Measurements from ENCODE around the gene ZBTB44. TPM values are rescaled to one million over a fixed set of nuclear protein-coding genes. Genes with fewer than 3 reads are reported as not detected.
"Not testable (repeated sequence)": the region's sequence is repeated elsewhere in the genome, so short reads cannot be mapped to it uniquely, and the experiment has no call there.

ZBTB44 gene
- total RNA-seq, 1 experiment from 2014 or later = 66.4 TPM

DNA sequence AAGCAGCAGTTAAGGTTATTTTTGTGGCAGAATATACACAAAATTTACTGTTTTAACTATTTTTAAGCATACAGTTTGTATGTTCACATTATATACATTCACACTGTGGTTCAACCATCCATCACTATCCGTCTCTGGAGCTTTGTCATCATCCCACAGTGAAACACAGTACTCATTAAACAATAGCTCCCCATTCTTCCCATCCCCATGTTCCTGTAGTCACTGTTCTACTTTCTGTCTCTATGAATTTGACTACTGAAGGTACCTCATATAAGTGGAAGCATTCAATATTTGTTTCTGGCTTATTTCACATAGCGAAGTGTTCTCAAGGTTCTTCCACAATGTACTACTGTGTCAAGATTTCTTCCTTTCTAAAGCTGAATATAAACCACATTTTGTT is 32.6 kb downstream of the ZBTB44 start:
- Histone ChIP-seq H3K27ac (ENCODE audit: low read length) (no peak overlapping the region), H3K27me3 (ENCODE audit: control insufficient read depth, insufficient read depth, low read length) (no peaks in the 10 kb centered on the region), H3K36me3 (ENCODE audit: control insufficient read depth, insufficient read depth, low read length) (no peaks in the 10 kb centered on the region), H3K4me3 (ENCODE audit: low read depth in 2 of 2, low read length in 2 of 2) (no peak overlapping the region), H3K4me1 (ENCODE audit: control insufficient read depth, insufficient read depth, low read length) (no peaks in the 10 kb centered on the region), H3K9me3 (ENCODE audit: control insufficient read depth, insufficient read depth, low read depth, low read length) (no peaks in the 10 kb centered on the region)
- DNase-seq (ENCODE audit: low read depth, low spot score) (no peak), ATAC-seq (no peak)
- CTCF ChIA-PET = interaction anchor here (0.6 kb wide), 1 partner anchor 149 kb away, joined by 8 read pairs; no protein-coding TSS in a partner anchor
- POLR2A ChIA-PET = no interaction called here
- no TSS peak for BruUV-seq (replicated peaks)
- intact Hi-C loops (cut with micrococcal nuclease; ENCODE audit: unreplicated experiment) = no loop called here
- TF ChIP-seq SIN3A (IDR thresholded peaks at IDR 0.05; ENCODE audit: borderline replicate concordance, insufficient read depth, low read depth, low read length) (no peak), POLR2AphosphoS5 (IDR thresholded peaks at IDR 0.05; ENCODE audit: low read depth, low read length) (no peak), TCF7L2 (IDR thresholded peaks at IDR 0.05; ENCODE audit: low read depth, low read length) (no peak)
- TF ChIP-seq, protein P1, sequence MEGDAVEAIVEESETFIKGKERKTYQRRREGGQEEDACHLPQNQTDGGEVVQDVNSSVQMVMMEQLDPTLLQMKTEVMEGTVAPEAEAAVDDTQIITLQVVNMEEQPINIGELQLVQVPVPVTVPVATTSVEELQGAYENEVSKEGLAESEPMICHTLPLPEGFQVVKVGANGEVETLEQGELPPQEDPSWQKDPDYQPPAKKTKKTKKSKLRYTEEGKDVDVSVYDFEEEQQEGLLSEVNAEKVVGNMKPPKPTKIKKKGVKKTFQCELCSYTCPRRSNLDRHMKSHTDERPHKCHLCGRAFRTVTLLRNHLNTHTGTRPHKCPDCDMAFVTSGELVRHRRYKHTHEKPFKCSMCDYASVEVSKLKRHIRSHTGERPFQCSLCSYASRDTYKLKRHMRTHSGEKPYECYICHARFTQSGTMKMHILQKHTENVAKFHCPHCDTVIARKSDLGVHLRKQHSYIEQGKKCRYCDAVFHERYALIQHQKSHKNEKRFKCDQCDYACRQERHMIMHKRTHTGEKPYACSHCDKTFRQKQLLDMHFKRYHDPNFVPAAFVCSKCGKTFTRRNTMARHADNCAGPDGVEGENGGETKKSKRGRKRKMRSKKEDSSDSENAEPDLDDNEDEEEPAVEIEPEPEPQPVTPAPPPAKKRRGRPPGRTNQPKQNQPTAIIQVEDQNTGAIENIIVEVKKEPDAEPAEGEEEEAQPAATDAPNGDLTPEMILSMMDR (IDR thresholded peaks at IDR 0.05) = no peak
- TF ChIP-seq, protein P2, sequence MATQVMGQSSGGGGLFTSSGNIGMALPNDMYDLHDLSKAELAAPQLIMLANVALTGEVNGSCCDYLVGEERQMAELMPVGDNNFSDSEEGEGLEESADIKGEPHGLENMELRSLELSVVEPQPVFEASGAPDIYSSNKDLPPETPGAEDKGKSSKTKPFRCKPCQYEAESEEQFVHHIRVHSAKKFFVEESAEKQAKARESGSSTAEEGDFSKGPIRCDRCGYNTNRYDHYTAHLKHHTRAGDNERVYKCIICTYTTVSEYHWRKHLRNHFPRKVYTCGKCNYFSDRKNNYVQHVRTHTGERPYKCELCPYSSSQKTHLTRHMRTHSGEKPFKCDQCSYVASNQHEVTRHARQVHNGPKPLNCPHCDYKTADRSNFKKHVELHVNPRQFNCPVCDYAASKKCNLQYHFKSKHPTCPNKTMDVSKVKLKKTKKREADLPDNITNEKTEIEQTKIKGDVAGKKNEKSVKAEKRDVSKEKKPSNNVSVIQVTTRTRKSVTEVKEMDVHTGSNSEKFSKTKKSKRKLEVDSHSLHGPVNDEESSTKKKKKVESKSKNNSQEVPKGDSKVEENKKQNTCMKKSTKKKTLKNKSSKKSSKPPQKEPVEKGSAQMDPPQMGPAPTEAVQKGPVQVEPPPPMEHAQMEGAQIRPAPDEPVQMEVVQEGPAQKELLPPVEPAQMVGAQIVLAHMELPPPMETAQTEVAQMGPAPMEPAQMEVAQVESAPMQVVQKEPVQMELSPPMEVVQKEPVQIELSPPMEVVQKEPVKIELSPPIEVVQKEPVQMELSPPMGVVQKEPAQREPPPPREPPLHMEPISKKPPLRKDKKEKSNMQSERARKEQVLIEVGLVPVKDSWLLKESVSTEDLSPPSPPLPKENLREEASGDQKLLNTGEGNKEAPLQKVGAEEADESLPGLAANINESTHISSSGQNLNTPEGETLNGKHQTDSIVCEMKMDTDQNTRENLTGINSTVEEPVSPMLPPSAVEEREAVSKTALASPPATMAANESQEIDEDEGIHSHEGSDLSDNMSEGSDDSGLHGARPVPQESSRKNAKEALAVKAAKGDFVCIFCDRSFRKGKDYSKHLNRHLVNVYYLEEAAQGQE (IDR thresholded peaks at IDR 0.05; ENCODE audit: insufficient read depth in 1 of 2, low read depth in 2 of 2, low read length in 1 of 2) = no peak
- in situ Hi-C loops (cut with HindIII; ENCODE audit: low pct_unique_long_range_greater_than_20kb, low sequenced_read_pairs) = no loop called here

DNA sequence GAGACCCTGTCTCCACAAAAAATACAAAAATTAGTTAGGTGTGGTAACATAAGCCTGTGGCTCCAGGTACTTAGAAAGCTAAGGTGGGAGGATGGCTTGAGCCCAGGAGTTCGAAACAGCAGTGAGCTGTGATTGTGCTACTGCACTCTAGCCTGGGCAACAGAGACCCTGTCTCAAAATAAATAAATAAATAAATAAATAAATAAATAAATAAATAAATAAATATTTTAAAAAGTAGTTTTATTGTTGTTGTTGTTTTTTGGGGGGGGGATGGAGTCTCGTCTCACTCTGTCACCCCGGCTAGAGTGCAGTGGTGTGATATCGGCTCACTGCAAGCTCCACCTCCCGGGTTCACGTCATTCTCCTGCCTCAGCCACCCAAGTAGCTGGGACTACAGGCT is 33.4 kb downstream of the ZBTB44 start:
- intact Hi-C loops (cut with micrococcal nuclease; ENCODE audit: unreplicated experiment); CTCF ChIA-PET; H3K36me3 ChIP-seq (ENCODE audit: control insufficient read depth, insufficient read depth, low read length); DNase-seq (ENCODE audit: low read depth, low spot score); in situ Hi-C loops (cut with HindIII; ENCODE audit: low pct_unique_long_range_greater_than_20kb, low sequenced_read_pairs); H3K9me3 ChIP-seq (ENCODE audit: control insufficient read depth, insufficient read depth, low read depth, low read length); H3K27ac ChIP-seq (ENCODE audit: low read length); BruUV-seq (replicated peaks); H3K4me3 ChIP-seq (ENCODE audit: low read depth in 2 of 2, low read length in 2 of 2); POLR2A ChIA-PET; H3K4me1 ChIP-seq (ENCODE audit: control insufficient read depth, insufficient read depth, low read length); ATAC-seq; H3K27me3 ChIP-seq (ENCODE audit: control insufficient read depth, insufficient read depth, low read length): not testable (repeated sequence)

DNA sequence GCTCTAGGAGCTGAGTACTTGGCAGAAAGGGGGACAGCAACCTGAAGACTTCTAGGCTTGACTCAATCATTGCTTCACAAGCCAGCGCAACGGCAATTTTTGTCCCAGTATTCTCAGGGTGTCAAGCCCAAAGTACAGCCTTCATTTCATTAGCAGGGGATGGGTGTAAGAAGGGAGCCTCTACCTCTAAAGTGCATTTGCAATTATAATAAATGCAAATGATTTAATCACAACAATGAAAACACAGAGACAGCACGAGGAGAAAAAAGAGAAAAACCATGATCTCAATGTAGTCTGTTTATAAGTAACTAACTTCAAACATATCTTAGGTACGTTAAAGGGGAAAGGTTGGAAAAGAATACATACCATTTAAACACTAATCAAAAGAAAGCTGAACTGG is 34.7 kb downstream of the ZBTB44 start:
- ATAC-seq = no peak
- no peak for DNase-seq (ENCODE audit: low read depth, low spot score)
- TF ChIP-seq TCF7L2 (IDR thresholded peaks at IDR 0.05; ENCODE audit: low read depth, low read length) (no peak), POLR2AphosphoS5 (IDR thresholded peaks at IDR 0.05; ENCODE audit: low read depth, low read length) (no peak)
- TF ChIP-seq, protein P2 (IDR thresholded peaks at IDR 0.05; ENCODE audit: insufficient read depth in 1 of 2, low read depth in 2 of 2, low read length in 1 of 2) = no peak
- Histone ChIP-seq H3K4me1 (ENCODE audit: control insufficient read depth, insufficient read depth, low read length) (no peaks in the 10 kb centered on the region), H3K27ac (ENCODE audit: low read length) (no peak overlapping the region), H3K9me3 (ENCODE audit: control insufficient read depth, insufficient read depth, low read depth, low read length) (no peaks in the 10 kb centered on the region), H3K4me3 (ENCODE audit: low read depth in 2 of 2, low read length in 2 of 2) (no peak overlapping the region), H3K36me3 (ENCODE audit: control insufficient read depth, insufficient read depth, low read length) (no peaks in the 10 kb centered on the region), H3K27me3 (ENCODE audit: control insufficient read depth, insufficient read depth, low read length) (no peaks in the 10 kb centered on the region)
- BruUV-seq (replicated peaks) = no TSS peak
- POLR2A ChIA-PET = no interaction called here
- in situ Hi-C loops (cut with HindIII; ENCODE audit: low pct_unique_long_range_greater_than_20kb, low sequenced_read_pairs) (no loop called here), intact Hi-C loops (cut with micrococcal nuclease; ENCODE audit: unreplicated experiment) (no loop called here)
- CTCF ChIA-PET = interaction anchor here (0.6 kb wide), 1 partner anchor 104 kb away, joined by 4 read pairs; no protein-coding TSS in a partner anchor
